NCI-H774 (cell line): ENCODE measurements around the gene CNTF.

Experiments used
- DNase-seq: peaks from one replicate; lab custom pipeline; 2025; lab: John Stamatoyannopoulos, UW

Gene CNTF

GRCh38 chr11:58606930-58607714, 15.3 kb upstream of the CNTF start:
- DNase-seq = no peak

GRCh38 chr11:58608331-58608730, 14.1 kb upstream of the CNTF start:
- DNase-seq = no peak

GRCh38 chr11:58609723-58610122, 12.7 kb upstream of the CNTF start:
- no peak for DNase-seq

- DNase-seq = no peak
Measured at GRCh38 chr11:58613228-58613627, 9.2 kb upstream of the CNTF start.

GRCh38 chr11:58615559-58615958, 6.9 kb upstream of the CNTF start:
- no peak for DNase-seq

GRCh38 chr11:58616594-58616993, 5.9 kb upstream of the CNTF start:
- DNase-seq = no peak

- DNase-seq = no peak
Measured at GRCh38 chr11:58617976-58618557, 4.4 kb upstream of the CNTF start.

- DNase-seq = no peak
Measured at GRCh38 chr11:58621586-58622262, 741 bp upstream of the CNTF start.

- DNase-seq = no peak
Measured at GRCh38 chr11:58625086-58625485, 2.6 kb downstream of the CNTF start.

- no peak for DNase-seq
Measured at GRCh38 chr11:58625826-58626460, 3.5 kb downstream of the CNTF start.

- no peak for DNase-seq
Measured at GRCh38 chr11:58626934-58627483, 4.5 kb downstream of the CNTF start.

GRCh38 chr11:58628446-58628845, 6.0 kb downstream of the CNTF start:
- no peak for DNase-seq

- DNase-seq = no peak
Measured at GRCh38 chr11:58629857-58630256, 7.4 kb downstream of the CNTF start.

GRCh38 chr11:58631378-58631777, 8.9 kb downstream of the CNTF start:
- no peak for DNase-seq

GRCh38 chr11:58632510-58632909, 10.0 kb downstream of the CNTF start:
- no peak for DNase-seq

GRCh38 chr11:58636587-58636986, 14.1 kb downstream of the CNTF start:
- no peak for DNase-seq

- no peak for DNase-seq
Measured at GRCh38 chr11:58637371-58637770, 14.9 kb downstream of the CNTF start.

GRCh38 chr11:58639103-58639502, 16.6 kb downstream of the CNTF start:
- no peak for DNase-seq

- no peak for DNase-seq
Measured at GRCh38 chr11:58639669-58640068, 17.2 kb downstream of the CNTF start.

- DNase-seq = no peak
Measured at GRCh38 chr11:58640386-58641023, 18.0 kb downstream of the CNTF start.

GRCh38 chr11:58641341-58641740, 18.9 kb downstream of the CNTF start:
- DNase-seq = no peak
